HCT116 (cell line): ENCODE measurements around the gene UPF2.

Experiments used
- EZH2 ChIP-seq: fragments of 200-600 bp; sonication (generic); IDR thresholded peaks from 2 replicates; pipeline ENCODE4 v1.6.1; 2017; ENCODE audit warnings: antibody characterized with exemption, mixed run types
- POLR2A ChIP-seq: IDR thresholded peaks from 2 replicates; pipeline ENCODE4 v1.7.0; 2011; ENCODE audit warnings: borderline replicate concordance; ENCODE audit not compliant: insufficient read depth, insufficient read length; ENCODE audit errors: extremely low read depth
- POLR2AphosphoS5 ChIP-seq: IDR thresholded peaks from 2 replicates; pipeline ENCODE4 v1.6.1; 2011; ENCODE audit warnings: mild to moderate bottlenecking, low read depth, low read length, moderate library complexity
- SIN3A ChIP-seq: IDR thresholded peaks from 2 replicates; pipeline ENCODE4 v1.6.1; 2012; ENCODE audit warnings: low read depth
- SP1 ChIP-seq: IDR thresholded peaks from 2 replicates; pipeline ENCODE4 v1.6.1; 2012; ENCODE audit warnings: low read depth
- YY1 ChIP-seq: IDR thresholded peaks from 2 replicates; pipeline ENCODE4 v1.6.1; 2011; ENCODE audit warnings: low read length, low read depth, moderate library complexity, mild to moderate bottlenecking; ENCODE audit not compliant: insufficient replicate concordance; ENCODE audit errors: extremely low read depth
- TF ChIP-seq, protein P1 (sequence below), 3 experiments: fragments of 200-600 bp in 1 of 3; sonication (generic) in 1 of 3; IDR thresholded peaks in 2 of 3; conservative IDR thresholded peaks in 1 of 3; 2 replicates each; pipeline ENCODE4 v1.5.1; 2012 to 2017; ENCODE audit warnings: low read depth in 2 of 3, low read length in 2 of 3, antibody characterized with exemption in 1 of 3, borderline replicate concordance in 1 of 3, control low read depth in 1 of 3, mild to moderate bottlenecking in 1 of 3, mixed read lengths in 1 of 3, mixed run types in 1 of 3, moderate library complexity in 1 of 3; ENCODE audit not compliant: insufficient read depth in 1 of 3
- TF ChIP-seq, protein P2 (sequence below): IDR thresholded peaks from 2 replicates; pipeline ENCODE4 v1.6.1; 2012

DNA sequence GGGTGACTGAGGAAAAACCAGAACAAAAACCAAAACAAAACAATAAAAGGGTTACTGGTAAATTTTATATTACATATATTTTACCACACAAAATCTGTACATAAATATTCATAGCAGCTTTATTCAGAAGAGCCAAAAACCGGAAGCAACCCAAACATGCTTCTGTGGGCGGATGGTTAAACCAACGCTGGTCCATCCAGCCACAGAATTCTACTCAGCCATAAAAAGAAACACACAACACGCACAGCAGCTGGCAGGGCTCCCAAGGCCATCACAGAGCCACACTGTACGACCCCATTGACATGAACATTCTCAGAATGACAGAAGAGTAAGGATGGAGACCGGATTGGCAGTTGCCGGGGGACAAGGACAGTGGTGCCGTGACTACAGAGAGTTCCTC lies 135.9 kb downstream of the UPF2 start:
- TF ChIP-seq EZH2 (no peak), SP1 (no peak), YY1 (no peak), POLR2AphosphoS5 (no peak), SIN3A (no peak), POLR2A (no peak)
- TF ChIP-seq, protein P1, sequence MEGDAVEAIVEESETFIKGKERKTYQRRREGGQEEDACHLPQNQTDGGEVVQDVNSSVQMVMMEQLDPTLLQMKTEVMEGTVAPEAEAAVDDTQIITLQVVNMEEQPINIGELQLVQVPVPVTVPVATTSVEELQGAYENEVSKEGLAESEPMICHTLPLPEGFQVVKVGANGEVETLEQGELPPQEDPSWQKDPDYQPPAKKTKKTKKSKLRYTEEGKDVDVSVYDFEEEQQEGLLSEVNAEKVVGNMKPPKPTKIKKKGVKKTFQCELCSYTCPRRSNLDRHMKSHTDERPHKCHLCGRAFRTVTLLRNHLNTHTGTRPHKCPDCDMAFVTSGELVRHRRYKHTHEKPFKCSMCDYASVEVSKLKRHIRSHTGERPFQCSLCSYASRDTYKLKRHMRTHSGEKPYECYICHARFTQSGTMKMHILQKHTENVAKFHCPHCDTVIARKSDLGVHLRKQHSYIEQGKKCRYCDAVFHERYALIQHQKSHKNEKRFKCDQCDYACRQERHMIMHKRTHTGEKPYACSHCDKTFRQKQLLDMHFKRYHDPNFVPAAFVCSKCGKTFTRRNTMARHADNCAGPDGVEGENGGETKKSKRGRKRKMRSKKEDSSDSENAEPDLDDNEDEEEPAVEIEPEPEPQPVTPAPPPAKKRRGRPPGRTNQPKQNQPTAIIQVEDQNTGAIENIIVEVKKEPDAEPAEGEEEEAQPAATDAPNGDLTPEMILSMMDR (IDR thresholded peaks at IDR 0.05 in 2 of 3, conservative IDR thresholded peaks at IDR 0.05 in 1 of 3; ENCODE audit: borderline replicate concordance in 1 of 3, insufficient read depth in 1 of 3, low read depth in 2 of 3, low read length in 2 of 3) = no peak
- TF ChIP-seq, protein P2, sequence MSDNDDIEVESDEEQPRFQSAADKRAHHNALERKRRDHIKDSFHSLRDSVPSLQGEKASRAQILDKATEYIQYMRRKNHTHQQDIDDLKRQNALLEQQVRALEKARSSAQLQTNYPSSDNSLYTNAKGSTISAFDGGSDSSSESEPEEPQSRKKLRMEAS = no peak
